H4 (cell line): Measurements from ENCODE around the gene MMD. TPM values are rescaled to one million over a fixed set of nuclear protein-coding genes. Genes with fewer than 3 reads are reported as not detected.
"Not testable (repeated sequence)": the region's sequence is repeated elsewhere in the genome, so short reads cannot be mapped to it uniquely, and the experiment has no call there.

Experiments used
- DNase-seq: peaks from one replicate; pipeline ENCODE4 v3.0.0-alpha.2; 2015; ENCODE audit warnings: low spot score
- total RNA-seq: library from RNA; depleted of rRNA; stranded (reverse); fragments of >200 nt; shearing (Covaris generic); gene quantifications from 2 replicates; pipeline ENCODE4 v1.2.3, GENCODE V29; 2014

MMD gene
- total RNA-seq, 1 experiment from 2014 or later: 72.4 TPM

GRCh38 chr17:55423535-55423934 is 1.9 kb upstream of the MMD start:
- DNase-seq: no peak

GRCh38 chr17:55422828-55423164 is 1.2 kb upstream of the MMD start:
- DNase-seq: not testable (repeated sequence)

GRCh38 chr17:55420776-55421178 is 858 bp downstream of the MMD start:
- DNase-seq: no peak

GRCh38 chr17:55420067-55420775 is 1.4 kb downstream of the MMD start:
- DNase-seq: no peak

- no peak for DNase-seq
Observed at GRCh38 chr17:55418369-55419268, 3.0 kb downstream of the MMD start.

- DNase-seq: no peak
Observed at GRCh38 chr17:55417411-55418268, 4.0 kb downstream of the MMD start.

- no peak for DNase-seq
Observed at GRCh38 chr17:55416470-55417052, 5.1 kb downstream of the MMD start.

- no peak for DNase-seq
Observed at GRCh38 chr17:55416000-55416399, 5.6 kb downstream of the MMD start.

GRCh38 chr17:55414983-55415382 is 6.7 kb downstream of the MMD start:
- no peak for DNase-seq

GRCh38 chr17:55413825-55414489 is 7.7 kb downstream of the MMD start:
- DNase-seq: no peak

- no peak for DNase-seq
Observed at GRCh38 chr17:55411463-55411855, 10.2 kb downstream of the MMD start.

- no peak for DNase-seq
Observed at GRCh38 chr17:55410722-55411462, 10.7 kb downstream of the MMD start.

GRCh38 chr17:55409030-55409800 is 12.4 kb downstream of the MMD start:
- no peak for DNase-seq

- no peak for DNase-seq
Observed at GRCh38 chr17:55407641-55408566, 13.7 kb downstream of the MMD start.

- no peak for DNase-seq
Observed at GRCh38 chr17:55405600-55405999, 16.0 kb downstream of the MMD start.

GRCh38 chr17:55404197-55404596 is 17.4 kb downstream of the MMD start:
- not testable (repeated sequence) for DNase-seq

- DNase-seq: no peak
Observed at GRCh38 chr17:55402374-55402773, 19.3 kb downstream of the MMD start.

- no peak for DNase-seq
Observed at GRCh38 chr17:55398689-55399088, 22.9 kb downstream of the MMD start.
